Right lobe of liver (tissue), 4 donors: ENCODE results near the gene LRCH3.

Experiments
- CTCF ChIP-seq, 4 donors: fragments of 200-600 bp in 3 of 4; fragments of 450-650 bp in 1 of 4; IDR thresholded peaks; one replicate each; pipeline versions ENCODE4 v1.5.1 to v1.8.0; 2016 to 2022; ENCODE audit warnings: antibody characterized with exemption in 4 of 4, mild to moderate bottlenecking in 2 of 4
- POLR2A ChIP-seq: fragments of 450-650 bp; IDR thresholded peaks from one replicate; pipeline ENCODE4 v1.6.1; 2017; ENCODE audit warnings: antibody characterized with exemption, mild to moderate bottlenecking
- donor health status: DM: no; HTN: no; CAD: no.
- donor health status: DM: no; HTN: no; CAD: no.
- donor health status: DM: no; HTN: yes; CAD: no.

GRCh38 chr3:197912741-197913476, 121.9 kb downstream of the LRCH3 start:
- TF ChIP-seq CTCF (IDR thresholded peaks at IDR 0.05) (no peak), POLR2A (no peak)
